Activated CD4-positive, alpha-beta T cell treated with anti-CD3 and anti-CD28 coated beads for 1 hour (primary cell): ENCODE measurements around the gene PDE1A.

Source experiments
- DNase-seq: peaks from one replicate; pipeline ENCODE4 v3.0.0-alpha.2; 2020

Gene PDE1A

DNA sequence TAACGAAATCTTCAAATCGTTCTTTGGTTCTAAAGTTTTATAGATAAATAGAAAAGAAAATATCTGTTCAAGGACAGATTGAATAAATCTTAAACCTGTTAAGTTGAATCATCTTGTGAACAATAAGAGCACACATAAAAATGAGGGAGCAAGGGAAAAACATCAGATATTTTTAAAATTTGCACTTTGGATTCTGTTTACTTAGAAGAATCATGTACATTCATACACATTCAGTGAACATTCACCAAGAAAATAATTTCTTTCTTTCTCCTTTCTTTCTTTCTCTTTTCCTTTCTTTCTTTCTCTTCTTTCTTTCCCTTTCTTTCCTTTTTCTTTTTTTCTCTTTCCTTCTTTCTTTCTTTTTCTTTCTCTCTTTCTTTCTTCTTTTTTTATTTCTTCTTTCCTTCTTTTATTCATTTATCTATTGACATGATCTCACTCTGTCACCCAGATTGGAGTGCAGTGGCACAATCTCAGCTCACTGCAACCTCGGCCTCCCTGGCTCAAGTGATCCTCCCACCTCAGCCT lies 164.9 kb downstream of the PDE1A start:
- DNase-seq = no peak

DNA sequence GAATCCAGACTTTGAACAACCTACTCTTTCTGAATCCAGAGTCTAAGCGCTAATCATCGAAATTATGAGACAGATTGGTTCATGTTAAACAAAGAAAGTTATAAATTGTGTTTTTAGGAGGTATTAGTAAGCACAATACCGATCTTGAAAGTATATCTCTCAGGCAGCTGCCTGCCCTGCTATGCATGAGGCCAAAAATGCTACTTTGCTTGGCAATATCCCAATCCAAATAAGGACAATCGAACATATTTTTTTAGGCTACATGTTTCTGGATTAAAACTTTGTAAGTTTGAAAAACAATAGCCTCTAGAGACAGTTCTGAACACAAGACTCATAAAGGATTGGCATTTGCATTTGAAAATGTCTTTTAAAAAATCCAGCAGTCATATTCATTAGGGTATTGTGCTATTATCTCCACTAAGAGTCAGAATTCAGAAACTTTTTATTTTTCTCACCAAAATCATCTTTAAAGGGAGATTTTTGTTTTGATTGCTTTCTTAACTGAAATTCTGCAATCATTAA lies 167.1 kb downstream of the PDE1A start:
- no peak for DNase-seq

DNA sequence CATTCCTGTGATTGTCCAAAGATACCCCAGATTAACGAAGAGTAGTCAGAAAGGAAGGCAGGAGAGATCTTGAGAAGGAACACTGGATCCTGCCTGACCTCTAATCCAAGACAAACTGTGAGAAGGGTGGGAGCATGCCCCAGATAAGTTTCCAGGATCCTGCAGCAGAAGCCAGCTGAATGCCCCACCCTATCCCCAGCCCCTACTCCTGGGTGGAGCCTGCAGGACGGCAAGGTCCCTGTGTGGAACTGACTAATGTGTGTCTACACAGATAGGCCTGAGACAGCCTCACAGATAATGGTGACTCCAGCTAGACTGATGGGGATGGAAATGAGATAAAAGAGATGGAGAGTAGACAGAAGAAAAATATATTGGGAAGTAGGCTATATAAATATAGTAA lies 174.3 kb downstream of the PDE1A start:
- no peak for DNase-seq

DNA sequence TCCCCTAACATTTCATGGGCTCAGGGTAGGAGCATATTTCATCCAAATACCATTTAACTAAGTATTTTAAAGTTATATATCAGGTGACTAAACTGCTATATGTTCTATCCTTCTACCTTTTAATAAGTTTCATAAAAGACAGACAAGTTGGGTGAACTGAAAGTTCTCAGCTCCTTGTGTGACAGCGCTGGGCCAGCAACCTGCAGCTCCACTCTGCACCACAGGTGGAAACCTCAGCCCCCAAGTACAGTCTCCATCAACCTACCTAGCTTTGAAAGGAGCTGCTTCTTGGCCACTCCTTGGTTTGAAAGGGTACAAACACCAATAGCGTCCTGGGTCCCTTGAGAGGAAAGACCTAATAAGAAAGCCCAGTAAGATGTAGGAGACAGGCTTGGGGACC lies 177.9 kb downstream of the PDE1A start:
- no peak for DNase-seq

DNA sequence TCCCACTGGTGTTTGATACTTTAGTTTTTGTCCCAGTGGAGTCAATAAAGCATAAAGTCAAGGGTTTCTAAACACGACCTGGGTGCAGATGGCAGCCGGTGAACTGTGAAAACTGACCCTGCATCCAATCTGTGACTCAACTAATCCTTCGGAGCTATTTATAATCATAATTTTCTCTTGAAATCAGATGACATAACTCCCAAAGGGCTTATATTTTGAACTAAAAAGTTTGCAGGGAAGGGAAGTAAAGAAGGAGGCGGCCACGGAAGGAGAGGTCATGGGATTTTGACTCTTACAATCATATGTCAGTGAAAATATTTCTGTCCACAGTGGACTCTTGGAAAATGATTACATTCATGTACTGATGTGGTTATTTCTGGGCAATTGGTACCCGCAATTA lies 178.5 kb downstream of the PDE1A start:
- DNase-seq = no peak

DNA sequence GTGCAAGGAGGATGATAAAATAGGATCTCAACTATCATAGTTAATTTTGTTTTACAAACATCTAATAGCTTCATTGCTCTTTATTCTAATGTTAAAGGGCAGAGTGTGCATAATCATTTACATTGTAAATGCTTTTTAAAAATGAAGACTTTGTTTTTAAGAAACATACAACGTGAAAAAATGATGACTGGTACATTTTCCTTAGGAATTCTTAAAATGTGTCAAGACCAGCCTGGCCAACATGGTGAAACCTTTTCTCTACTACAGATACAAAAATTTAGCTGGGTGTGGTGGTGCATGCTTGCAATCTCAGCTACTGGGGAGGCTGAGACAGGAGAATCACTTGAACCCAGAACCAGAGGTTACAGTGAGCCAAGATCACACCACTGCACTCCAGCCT lies 179.0 kb downstream of the PDE1A start:
- DNase-seq = no peak

DNA sequence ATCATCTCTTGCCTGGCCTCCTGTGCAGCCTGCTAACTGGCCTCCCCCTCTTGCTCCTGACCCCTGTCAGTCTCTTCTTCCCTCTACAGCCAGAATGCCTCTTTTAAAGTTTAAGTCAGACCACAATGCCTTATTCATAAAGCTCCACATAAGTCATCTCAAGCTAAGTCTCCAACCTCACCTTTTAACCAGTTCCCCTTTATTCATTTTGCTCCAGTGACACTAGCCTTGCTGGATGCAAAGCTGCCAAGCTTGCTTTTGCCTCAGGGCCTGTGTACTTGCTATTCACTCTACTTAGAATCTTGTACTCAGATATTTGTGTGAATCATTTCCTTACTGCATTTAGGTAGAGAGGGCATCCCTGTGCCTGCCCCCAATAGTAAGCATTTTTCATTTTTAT lies 180.9 kb downstream of the PDE1A start:
- no peak for DNase-seq

DNA sequence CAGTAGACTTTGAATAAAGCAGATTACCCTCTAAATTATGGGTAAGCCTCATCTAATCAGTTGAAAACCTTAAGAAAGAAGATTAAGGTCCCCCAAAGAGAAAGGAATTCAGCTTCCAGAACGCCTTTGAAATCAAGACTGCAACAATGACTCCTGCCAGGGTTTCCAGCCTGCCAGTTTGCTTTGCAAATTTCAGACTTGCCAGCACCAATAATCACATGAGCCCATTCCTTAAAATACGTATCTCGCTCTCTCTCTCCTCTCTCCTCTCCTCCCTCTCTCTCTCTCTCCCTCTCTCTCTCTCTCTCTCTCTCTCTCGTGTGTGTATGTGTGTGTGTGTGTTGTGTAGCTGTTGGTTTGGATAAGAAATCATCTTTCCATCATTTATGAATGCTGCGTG lies 184.2 kb downstream of the PDE1A start:
- no peak for DNase-seq

DNA sequence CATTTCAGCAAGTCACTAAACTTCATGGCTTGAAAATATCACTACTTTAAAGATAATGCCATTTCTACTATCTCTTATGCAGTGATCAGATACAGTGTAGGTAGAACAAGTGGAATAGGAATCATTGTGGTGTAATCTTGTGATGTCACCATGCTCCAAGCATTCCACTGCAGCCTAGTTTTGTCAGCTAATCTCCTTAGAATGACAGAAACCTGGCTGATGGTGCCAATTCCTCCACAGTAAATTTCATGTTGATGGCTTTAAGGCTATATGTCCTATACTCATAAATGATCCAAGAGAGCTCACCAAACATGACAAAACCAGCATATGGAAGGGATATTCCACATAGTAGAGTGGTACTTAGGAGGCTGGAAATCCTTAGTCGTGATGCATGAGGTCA lies 184.9 kb downstream of the PDE1A start:
- DNase-seq = no peak

DNA sequence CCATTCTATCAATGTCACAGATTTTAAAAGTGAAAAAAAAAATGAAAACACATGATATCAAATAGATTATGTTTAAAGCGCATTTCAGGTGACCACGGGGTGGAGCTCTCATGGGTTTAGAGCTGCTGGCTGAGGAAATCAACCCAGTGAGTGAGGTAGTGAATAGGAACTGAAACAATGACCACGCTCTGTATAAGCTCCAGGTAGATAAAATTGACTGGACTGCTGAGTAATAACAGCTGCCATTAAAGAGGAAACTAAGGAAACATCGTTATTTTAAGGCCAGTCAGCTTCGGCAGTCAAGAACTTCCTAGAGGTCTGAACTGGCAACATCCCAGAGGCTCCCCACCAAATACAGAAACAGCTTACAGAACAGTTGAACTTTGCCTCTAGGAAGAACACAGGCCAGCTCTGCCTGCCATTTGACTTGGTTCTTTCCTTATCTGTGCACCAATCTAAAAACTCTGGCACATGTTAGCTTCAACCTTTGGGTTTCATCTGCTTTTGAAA lies 185.9 kb downstream of the PDE1A start:
- no peak for DNase-seq

DNA sequence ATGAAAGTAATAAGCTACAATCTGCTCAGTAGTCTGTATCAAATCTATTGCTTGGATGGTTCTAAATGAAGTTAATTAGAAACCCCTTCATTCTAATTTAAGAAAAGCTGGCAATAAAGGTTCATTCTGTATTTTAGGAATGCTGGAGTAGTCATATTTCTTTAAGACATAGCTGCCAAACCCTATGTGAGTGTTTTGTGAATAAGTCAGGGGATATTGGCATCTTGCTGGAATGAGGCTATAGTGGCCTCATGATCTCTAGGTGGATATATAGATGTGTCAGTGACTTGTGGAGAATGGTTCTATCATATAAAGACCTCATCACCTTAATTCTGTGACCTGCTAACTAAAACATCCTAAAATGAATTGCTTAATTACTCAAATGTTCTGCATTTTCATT lies 196.3 kb downstream of the PDE1A start:
- no peak for DNase-seq

DNA sequence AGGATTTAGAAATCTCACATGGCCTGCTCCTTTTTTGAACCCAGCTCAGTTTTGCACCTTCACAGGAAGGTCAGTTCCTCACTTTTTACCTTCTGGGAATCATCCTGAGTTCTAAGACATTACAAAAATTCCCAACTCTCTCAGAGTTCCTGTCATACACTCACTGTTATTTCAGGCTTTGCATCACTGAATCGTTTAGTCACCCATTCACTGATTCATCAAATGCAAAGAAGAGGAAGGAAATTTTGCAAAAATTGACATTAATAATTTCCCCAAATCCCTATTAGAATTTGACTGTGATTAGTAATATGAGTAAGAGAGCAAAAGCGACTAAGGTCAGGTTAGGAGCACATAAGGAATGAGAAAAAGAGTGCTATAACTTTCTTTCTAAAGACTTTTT lies 197.5 kb downstream of the PDE1A start:
- DNase-seq = no peak

DNA sequence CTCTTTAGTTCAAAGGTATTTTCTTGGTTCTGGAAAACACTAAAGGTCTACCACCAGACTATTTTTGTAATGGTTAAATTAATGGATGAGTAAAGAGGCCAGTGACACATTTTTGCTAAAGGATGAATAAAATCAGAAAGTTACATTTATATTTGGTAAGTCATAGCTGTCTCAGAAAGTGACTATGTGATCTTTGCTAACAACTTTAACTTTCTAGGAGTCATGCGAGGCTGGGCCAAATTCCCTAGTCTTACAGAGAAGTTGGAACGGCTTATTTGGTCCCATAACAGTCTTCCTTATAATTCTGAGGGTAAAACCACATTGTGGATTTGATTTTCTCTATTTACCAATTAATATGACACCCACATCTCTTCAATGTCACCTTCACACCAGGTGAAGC lies 198.1 kb downstream of the PDE1A start:
- DNase-seq = no peak

DNA sequence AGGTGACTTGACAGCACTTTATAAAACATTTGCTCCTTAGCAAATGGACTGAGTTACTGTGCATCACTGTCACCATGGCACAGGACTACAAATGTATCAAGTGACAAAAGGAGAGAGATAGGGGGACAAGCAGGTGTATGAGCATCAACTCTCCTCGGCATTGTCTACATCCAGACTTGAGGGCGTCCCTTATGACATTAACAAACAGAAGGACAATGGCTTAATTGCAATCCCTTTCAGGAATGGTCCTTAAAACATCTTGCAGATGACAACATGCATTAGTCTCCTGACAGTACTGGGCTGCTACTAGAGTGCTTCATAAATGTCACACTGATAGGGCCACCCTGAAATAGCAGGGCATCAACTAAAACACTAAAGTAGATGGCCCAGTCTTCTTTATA lies 198.8 kb downstream of the PDE1A start:
- DNase-seq = no peak

DNA sequence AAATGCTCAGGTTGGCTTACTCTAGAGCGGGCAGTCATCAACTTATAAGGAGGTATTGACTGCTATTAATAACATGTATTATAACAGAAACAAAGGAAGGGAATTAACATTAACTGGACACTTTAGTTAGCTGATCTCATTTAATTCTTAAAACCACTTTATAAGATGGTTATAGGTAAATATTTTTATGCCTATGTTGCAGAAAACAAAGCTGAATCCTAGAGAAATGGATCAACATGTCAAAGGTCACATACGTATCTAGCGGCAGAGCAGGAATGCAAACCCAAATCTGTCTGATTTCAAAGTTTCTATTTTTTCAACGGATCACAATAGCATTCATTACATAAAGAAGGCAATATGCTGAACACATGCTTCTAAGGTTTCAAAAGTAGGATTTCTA lies 200.0 kb downstream of the PDE1A start:
- no peak for DNase-seq

DNA sequence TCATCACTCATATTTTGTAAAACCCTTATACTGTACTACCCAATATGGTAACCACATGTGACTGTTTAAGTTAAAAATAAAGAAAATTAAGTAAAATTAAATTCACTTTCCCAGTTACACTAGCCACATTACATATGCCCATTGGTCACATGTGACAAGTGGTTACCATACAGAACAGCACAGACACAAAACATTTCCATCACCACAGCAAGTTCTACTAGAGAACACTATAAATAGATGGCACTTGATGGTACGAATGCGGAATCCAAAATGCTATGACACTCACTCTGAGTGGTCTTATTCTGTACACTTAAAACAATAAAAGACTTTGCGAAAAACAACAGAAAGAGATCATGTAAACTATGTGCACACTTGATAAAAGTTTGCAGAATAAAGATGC lies 202.2 kb downstream of the PDE1A start:
- no peak for DNase-seq

DNA sequence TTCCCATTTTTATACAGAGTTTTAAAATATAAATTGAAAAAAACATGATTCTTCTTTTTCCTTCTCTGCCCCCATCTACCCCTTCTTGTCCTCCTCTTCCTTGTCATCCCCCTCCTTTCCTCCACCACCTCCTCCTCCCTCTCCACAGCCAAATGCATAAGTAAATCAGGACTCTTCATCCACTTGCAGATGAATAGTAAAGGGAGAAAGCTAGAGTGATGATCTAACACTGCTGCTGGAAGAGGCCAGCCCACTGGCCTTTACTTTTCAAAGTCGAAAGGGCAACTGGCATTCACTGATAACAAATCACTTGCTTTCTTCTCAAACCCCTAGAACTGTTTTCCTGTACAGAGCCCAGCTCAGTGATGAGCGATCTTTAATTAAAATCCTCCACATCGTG lies 205.8 kb downstream of the PDE1A start:
- no peak for DNase-seq

DNA sequence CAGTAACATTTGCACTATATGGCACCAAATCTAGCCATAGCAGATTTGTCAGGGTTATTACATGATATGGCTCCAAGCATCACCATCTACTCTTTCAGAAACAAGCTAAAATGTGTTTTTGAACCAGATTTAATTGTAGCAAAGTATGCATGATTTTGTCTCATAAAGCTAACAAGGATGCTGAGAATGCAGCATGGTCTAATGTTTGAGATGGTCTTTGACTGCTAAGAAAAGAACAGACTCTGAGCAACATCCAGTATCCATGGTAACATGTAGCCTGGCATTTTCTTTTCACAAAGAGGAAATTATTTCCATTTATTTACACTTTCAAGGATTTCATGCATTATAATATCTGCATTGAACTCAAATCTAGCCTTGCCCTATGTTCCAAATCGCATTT lies 206.5 kb downstream of the PDE1A start:
- no peak for DNase-seq

DNA sequence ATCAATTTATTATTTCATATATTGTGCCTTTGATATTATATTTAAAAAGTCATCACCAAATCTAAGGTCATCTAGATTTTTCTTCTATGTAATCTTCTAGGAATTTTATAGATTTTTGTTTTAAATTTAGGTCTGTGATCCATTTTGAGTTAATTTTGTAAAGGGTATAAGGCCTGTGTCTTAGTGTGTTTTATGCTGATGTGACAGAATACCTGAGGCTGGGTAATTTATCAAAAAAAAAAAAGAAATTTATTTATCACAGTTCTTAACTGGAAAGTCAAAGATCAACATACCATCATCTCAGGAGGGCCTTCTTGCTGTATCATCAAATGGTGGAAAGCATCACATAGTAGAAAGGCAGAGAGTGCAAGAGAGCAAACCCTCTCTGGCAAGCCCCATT lies 216.2 kb downstream of the PDE1A start:
- DNase-seq = no peak

DNA sequence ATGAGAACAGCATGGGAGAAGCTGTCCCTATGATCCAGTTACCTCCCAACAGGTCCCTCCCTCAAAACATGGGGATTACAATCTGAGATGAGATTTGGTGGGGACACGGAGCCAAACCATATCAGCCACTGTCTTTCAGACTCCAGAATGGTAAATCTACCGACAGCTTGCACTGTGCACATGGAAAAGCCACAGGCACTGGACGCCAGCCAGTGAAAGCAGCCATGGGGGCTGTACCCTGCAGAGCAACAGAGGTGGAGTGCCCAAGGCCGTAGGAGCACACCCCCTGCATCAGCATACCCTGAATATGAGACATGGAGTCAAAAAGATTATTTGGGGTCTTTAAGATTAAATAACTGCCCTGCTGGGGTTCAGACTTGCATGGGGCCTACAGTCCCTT lies 218.4 kb downstream of the PDE1A start:
- DNase-seq = no peak

DNA sequence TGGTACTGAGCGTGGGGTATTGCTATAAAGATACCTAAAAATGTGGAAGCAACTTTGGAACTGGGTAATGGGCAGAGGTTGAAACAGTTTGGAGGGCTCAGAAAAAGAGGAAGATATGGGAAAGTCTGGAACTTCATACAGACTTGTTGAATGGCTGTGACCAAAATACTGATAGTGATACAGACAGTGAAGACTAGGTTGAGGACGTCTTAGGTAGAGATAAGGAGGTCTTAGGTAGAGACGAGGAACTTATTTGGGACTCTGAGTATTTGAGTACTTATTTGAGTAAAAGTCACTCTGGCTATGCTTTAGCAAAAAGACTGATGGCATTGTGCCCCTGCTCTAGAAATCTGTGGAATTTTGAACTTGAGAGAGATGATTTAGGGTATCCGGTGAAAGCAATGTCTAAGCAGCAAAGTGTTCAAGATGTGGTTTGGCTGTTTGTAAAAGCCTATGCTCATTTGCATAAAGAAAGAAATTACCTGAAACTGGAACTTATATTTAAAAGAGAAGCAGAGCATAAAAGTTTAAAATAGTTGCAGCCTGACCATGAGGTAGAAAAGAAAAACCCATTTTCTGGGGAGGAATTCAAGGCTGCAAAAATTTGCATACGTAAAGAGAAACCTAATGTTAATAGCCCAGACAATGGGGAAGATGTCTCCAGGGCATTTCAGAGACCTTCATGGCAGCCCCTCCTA lies 219.6 kb downstream of the PDE1A start:
- no peak for DNase-seq

DNA sequence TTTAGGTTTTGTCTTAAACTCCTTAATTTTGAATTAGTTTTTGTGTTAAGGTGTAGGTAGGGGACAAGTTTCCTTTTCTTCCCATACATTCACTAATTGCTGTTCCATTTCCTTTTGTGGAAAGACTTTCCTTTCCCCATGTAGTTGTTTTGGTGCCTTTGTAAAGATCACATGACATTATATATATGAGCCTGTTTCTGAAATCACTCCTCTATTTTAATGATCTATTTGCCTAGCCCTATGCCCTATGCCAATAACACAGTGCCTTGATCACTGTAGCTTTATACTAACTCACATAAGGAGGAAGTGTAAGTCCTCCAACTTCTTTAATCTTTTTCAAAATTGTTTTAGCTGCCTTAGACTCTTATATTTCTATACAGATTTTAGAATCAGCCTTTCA lies 229.3 kb downstream of the PDE1A start:
- no peak for DNase-seq

DNA sequence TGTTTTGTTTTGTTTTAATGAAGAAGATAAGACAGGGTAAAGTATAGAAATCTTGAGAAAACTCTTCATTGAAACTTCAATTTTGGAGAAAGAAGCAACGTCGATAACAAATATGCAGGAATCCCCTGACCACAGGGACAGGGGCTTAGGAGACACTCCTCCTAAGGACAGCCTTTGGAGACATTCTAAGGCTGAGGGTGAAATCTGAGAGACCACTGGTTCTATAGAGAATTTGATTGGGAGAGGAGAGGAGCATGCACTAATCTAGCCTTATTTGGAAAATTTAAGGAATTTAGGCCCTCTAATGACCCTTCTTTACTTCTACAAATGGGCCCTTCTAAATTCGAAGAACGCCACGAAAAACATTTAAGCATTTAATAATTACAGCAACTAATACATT lies 233.5 kb downstream of the PDE1A start:
- DNase-seq = no peak

DNA sequence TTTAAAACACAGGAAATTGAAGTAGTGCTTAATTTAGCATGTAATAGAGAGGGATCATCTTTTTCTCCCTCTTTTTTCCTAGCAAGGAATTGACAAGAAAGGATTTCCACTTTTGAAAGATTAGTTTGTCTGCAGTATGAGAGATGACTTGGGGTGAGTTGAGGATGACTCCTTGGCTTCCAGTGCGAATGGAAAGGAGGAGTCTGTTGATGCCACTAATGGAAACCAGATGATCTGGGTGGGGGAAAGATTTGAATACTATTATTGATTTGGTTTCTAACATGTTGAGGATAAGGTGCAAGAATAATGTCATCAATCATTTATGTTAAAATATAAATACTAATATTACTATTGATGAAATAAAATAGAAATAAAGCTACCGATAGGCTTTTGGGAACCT lies 235.8 kb downstream of the PDE1A start:
- no peak for DNase-seq

DNA sequence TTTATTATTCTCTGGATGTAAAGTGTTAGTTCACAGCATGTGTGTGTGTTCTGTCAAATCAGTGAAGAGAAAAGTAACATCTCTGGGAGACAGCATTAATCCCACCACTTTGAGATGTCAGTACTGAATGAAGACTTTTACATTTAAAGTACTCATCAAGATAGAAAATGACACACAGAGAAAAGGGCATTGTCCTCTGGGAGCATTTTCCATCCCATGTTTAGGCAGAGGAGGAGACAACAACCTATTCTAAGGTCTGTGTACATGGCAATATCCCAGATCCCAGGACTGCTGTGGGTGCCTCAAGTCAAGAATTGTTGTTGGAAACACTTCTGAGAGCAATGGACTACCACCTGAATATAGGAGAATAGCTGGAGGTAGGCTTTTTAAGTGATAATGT lies 239.7 kb downstream of the PDE1A start:
- no peak for DNase-seq
